Caco-2 (cell line): ENCODE measurements around the gene CLVS2. TPM values are rescaled to one million over a fixed set of nuclear protein-coding genes. Genes with fewer than 3 reads are reported as not detected.

Experiments used
- BruUV-seq: library from RNA; stranded (reverse); fragments of 400-500 nt; replicated peaks from 2 replicates; lab custom pipeline; 2021; lab: Mats Ljungman, UMichigan
- CTCF ChIA-PET: fragments of 300-600 bp; sonication (Branson Sonifier 250); formaldehyde crosslinking; loops from one replicate; lab custom pipeline; 2022; ENCODE audit warnings: antibody characterized with exemption; lab: Charles Lee
- POLR2A ChIA-PET: fragments of 300-600 bp; sonication (Branson Sonifier 250); formaldehyde crosslinking; loops from one replicate; lab custom pipeline; 2022; ENCODE audit warnings: antibody characterized with exemption; lab: Charles Lee
- DNase-seq, 2 experiments: peaks; one replicate each; pipeline versions ENCODE4 v3.0.0 to v3.0.0-alpha.2; 2020 to 2022
- H3K27me3 ChIP-seq: replicated peaks from 2 replicates; pipeline ENCODE4 v1.6.0; 2011; ENCODE audit warnings: low read length; ENCODE audit not compliant: control insufficient read depth, insufficient read depth
- H3K36me3 ChIP-seq: 2 replicates; pipeline ENCODE4 v1.5.1; 2011; ENCODE audit warnings: low read length; ENCODE audit not compliant: control insufficient read depth, insufficient read depth
- H3K4me1 ChIP-seq: fragments of 250-450 bp; sonication (Bioruptor Pico); 2 replicates; pipeline ENCODE4 v1.5.1; 2020; ENCODE audit warnings: mild to moderate bottlenecking
- H3K4me3 ChIP-seq: 2 replicates; pipeline ENCODE4 v1.5.1; 2011; ENCODE audit warnings: low read depth, mild to moderate bottlenecking, control low read depth, low read length
- H3K9me3 ChIP-seq: fragments of 250-450 bp; sonication (Bioruptor Pico); 2 replicates; pipeline ENCODE4 v1.5.1; 2020; ENCODE audit warnings: mild to moderate bottlenecking, moderate library complexity
- H3K27ac Mint-ChIP-seq: one replicate; pipeline ENCODE4 v1.8.0; 2022; ENCODE audit warnings: mixed read lengths; ENCODE audit not compliant: unreplicated experiment
- H3K27me3 Mint-ChIP-seq: one replicate; pipeline ENCODE4 v1.8.0; 2022; ENCODE audit warnings: mixed read lengths; ENCODE audit not compliant: insufficient read depth, unreplicated experiment
- H3K36me3 Mint-ChIP-seq: one replicate; pipeline ENCODE4 v1.8.0; 2022; ENCODE audit warnings: mild to moderate bottlenecking, mixed read lengths; ENCODE audit not compliant: insufficient read depth, unreplicated experiment
- H3K4me1 Mint-ChIP-seq: one replicate; pipeline ENCODE4 v1.8.0; 2022; ENCODE audit warnings: low read depth, mixed read lengths; ENCODE audit not compliant: unreplicated experiment
- H3K4me3 Mint-ChIP-seq: one replicate; pipeline ENCODE4 v1.8.0; 2022; ENCODE audit warnings: mild to moderate bottlenecking, moderate library complexity, mixed read lengths; ENCODE audit not compliant: unreplicated experiment
- H3K9me3 Mint-ChIP-seq: one replicate; pipeline ENCODE4 v1.8.0; 2022; ENCODE audit warnings: mixed read lengths; ENCODE audit not compliant: unreplicated experiment
- CTCF ChIP-seq, 2 experiments: fragments of 200-600 bp in 1 of 2; IDR thresholded peaks; 1 replicate in 1 of 2; 2 replicates in 1 of 2; pipeline versions ENCODE4 v1.5.1 to v1.8.0; 2011 to 2022; ENCODE audit warnings: antibody characterized with exemption in 1 of 2, control low read depth in 1 of 2, inconsistent platforms in 1 of 2, low read depth in 1 of 2, low read length in 1 of 2, mild to moderate bottlenecking in 1 of 2, moderate library complexity in 1 of 2; ENCODE audit not compliant: insufficient read depth in 1 of 2, severe bottlenecking in 1 of 2, unreplicated experiment in 1 of 2
- intact Hi-C: fragments of 100-400 bp; cut with micrococcal nuclease; formaldehyde crosslinking; loops from one replicate; pipeline ENCODE4 v1.10.0; 2022; ENCODE audit not compliant: unreplicated experiment
- total RNA-seq: library from RNA; stranded (reverse); gene quantifications from 2 replicates; pipeline ENCODE4 v1.2.3, GENCODE V29; 2022

CLVS2 gene
- total RNA-seq, 1 experiment from 2014 or later = not detected

GRCh38 chr6:123036648-123037047, 40.6 kb downstream of the CLVS2 start:
- no peak for DNase-seq
- no peaks in the 10 kb centered on the region for H3K36me3 ChIP-seq
- no peak overlapping the region for H3K4me3 ChIP-seq
- H3K9me3 ChIP-seq = no peaks in the 10 kb centered on the region
- ChIA-PET CTCF (no interaction called here), POLR2A (no interaction called here)
- TF ChIP-seq CTCF (IDR thresholded peaks at IDR 0.05; ENCODE audit: insufficient read depth in 1 of 2, low read depth in 1 of 2, low read length in 1 of 2, severe bottlenecking in 1 of 2, unreplicated experiment in 1 of 2) = no peak
- no peaks in the 10 kb centered on the region for H3K36me3 Mint-ChIP-seq
- intact Hi-C loops = no loop called here
- no peaks in the 10 kb centered on the region for H3K9me3 Mint-ChIP-seq
- H3K4me1 Mint-ChIP-seq = no peaks in the 10 kb centered on the region
- no peak overlapping the region for H3K27ac Mint-ChIP-seq
- BruUV-seq = no TSS peak
- H3K27me3 ChIP-seq = no peaks in the 10 kb centered on the region
- no peaks in the 10 kb centered on the region for H3K4me1 ChIP-seq
- H3K27me3 Mint-ChIP-seq = peaks cover 12% of the 10 kb centered on the region
- no peak overlapping the region for H3K4me3 Mint-ChIP-seq

- DNase-seq = no peak
- Mint-ChIP-seq H3K4me1 (no peaks in the 10 kb centered on the region), H3K9me3 (no peaks in the 10 kb centered on the region), H3K4me3 (no peak overlapping the region), H3K27me3 (peaks cover 12% of the 10 kb centered on the region), H3K27ac (no peak overlapping the region), H3K36me3 (no peaks in the 10 kb centered on the region)
- CTCF ChIA-PET = no interaction called here
- intact Hi-C loops = no loop called here
- POLR2A ChIA-PET = no interaction called here
- no peak for TF ChIP-seq CTCF (IDR thresholded peaks at IDR 0.05; ENCODE audit: insufficient read depth in 1 of 2, low read depth in 1 of 2, low read length in 1 of 2, severe bottlenecking in 1 of 2, unreplicated experiment in 1 of 2)
- H3K4me3 ChIP-seq = no peak overlapping the region
- no peaks in the 10 kb centered on the region for H3K4me1 ChIP-seq
- H3K9me3 ChIP-seq = no peaks in the 10 kb centered on the region
- no TSS peak for BruUV-seq
- H3K36me3 ChIP-seq = no peaks in the 10 kb centered on the region
- H3K27me3 ChIP-seq = no peaks in the 10 kb centered on the region
Observed at GRCh38 chr6:123039431-123039830, 43.4 kb downstream of the CLVS2 start.

- intact Hi-C loops = no loop called here
- Mint-ChIP-seq H3K27me3 (peaks cover 7% of the 10 kb centered on the region), H3K9me3 (no peaks in the 10 kb centered on the region), H3K27ac (no peak overlapping the region), H3K4me1 (no peaks in the 10 kb centered on the region), H3K4me3 (no peak overlapping the region), H3K36me3 (no peaks in the 10 kb centered on the region)
- BruUV-seq = no TSS peak
- H3K36me3 ChIP-seq = no peaks in the 10 kb centered on the region
- CTCF ChIA-PET = no interaction called here
- no peak for DNase-seq
- TF ChIP-seq CTCF (IDR thresholded peaks at IDR 0.05; ENCODE audit: insufficient read depth in 1 of 2, low read depth in 1 of 2, low read length in 1 of 2, severe bottlenecking in 1 of 2, unreplicated experiment in 1 of 2) = no peak
- no peaks in the 10 kb centered on the region for H3K27me3 ChIP-seq
- no peaks in the 10 kb centered on the region for H3K4me1 ChIP-seq
- no peaks in the 10 kb centered on the region for H3K9me3 ChIP-seq
- H3K4me3 ChIP-seq = no peak overlapping the region
- POLR2A ChIA-PET = no interaction called here
Observed at GRCh38 chr6:123042401-123042800, 46.4 kb downstream of the CLVS2 start.
